Measurements from ENCODE around the gene TENM4.
"Not testable (repeated sequence)": the region's sequence is repeated elsewhere in the genome, so short reads cannot be mapped to it uniquely, and the experiment has no call there.

Gene TENM4

DNA sequence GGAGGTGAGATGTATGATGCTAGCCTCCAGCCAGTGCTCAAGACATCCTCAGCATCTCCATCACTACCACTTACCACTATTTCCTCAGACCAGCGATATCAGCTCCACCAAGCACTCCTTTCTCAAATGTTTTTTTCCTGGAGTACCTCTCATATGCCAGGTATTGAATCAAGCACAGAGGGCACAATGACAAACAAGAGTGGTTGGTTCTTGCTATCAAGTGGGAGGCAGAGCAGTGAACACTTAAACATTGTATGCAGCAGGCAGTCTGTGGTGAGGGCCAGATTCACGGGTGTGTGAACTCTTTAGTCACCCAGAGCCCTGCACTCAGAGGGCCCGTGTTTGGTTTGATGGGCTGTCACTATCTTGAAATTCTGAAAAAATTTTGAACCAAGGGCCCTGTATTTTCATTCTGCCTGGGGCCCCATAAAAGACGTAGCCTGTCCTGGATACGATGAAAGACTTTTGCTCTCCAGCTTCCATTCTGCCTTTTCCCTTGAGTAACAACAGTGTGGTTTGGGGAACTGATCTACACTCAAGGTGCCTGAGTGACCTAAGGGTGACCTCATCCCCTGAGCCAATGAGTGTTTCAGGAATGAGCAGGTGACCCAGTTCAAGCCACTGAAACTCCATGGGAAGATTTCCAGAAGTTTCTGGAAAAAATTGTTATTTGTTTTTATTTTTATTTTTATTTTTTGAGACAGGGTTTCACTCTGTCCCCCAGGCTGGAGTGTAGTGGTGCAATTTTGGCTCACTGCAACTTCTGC lies 517.8 kb downstream of the TENM4 start:
- DNase-seq: no peak

DNA sequence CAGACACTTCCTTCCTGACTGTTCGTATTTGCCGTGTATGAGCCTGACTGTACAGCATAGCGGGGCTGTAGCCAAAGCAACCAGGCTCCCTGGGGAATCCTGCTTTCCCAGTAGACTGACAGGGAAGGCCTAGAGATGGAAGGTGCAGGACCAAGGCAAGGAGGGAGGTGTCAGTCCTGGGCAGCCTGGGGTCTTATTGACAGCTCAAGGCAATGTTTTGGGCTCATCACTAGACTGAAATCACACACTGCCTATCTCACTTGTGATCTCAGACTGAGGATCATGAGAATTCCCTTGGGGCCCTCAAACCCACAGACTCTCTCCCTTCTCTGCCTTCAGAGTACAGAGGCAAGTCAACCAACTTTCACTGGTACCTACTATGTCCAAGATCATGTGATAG lies 519.3 kb downstream of the TENM4 start:
- no peak for DNase-seq

DNA sequence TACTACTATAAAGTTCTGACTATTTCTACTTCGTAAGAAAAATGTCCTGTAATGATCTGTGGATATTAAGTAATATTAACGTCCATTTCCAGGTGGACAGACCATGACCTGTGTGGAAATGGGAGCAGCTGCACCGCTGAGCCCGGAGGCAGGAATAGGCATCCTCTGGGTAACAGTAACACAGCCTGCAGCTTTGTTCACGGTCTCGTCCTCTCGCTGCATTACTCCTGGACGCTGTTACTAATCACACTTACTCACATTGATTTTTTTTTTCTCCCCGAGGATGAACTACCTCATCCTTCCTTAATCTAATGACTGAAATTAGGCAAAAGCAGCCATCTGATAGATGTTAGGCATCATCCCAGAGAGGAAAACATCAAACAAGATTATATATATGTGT lies 520.5 kb downstream of the TENM4 start:
- DNase-seq: no peak

DNA sequence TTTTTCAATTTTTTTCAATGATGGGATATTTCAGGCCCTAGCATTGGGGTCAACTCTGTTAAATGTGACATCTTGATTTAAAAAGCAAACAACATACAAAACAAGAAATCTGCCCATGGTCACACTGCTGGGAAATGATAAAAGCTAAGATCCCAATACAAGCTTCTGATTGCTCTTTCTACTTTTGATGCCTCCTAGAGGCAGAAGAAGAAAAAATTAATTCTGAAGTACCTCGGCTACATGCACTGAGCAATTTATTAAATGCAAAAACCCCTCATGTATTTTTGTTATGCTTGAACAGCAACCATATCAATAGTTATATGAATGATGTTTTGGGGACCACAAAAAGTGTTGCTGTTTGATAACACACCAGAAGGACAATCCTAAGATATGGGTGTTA lies 524.1 kb downstream of the TENM4 start:
- no peak for DNase-seq

DNA sequence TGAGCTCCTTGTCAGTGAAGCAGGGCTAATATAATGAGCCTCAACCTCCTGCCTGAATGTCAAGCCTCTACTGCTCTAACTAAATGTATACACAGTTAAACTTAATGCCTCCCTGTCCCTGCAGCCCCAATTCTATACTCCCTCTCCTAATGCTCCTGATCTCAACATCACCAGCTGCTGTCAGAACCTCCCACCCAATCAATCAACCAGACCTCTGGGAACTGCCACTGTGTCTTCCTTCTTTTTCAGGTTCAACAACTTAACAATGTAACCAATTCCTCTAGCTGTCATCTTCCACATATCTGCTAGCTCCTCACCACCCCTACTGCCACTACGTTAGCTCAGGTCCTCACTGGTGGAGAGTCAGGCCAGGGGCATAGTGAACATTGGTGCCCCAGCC lies 526.3 kb downstream of the TENM4 start:
- DNase-seq: no peak

DNA sequence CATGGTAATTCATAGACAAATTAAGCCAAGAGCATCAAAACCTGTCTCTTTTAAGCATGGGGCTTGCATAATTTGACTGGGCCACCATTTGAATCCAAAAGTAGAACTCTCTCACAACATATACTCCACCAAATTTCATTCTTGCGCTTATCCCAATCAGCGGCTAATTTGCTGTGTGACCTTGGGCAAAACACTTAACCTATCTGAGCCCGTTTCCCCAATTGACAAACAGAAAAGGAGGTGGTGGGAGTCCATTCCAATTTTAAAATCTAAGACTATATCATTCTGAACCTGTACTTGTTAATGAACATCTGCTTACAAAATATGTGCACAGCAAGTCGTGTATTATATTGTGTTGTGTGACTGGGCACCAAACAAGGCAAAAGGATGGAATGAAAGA lies 528.1 kb downstream of the TENM4 start:
- no peak for DNase-seq

DNA sequence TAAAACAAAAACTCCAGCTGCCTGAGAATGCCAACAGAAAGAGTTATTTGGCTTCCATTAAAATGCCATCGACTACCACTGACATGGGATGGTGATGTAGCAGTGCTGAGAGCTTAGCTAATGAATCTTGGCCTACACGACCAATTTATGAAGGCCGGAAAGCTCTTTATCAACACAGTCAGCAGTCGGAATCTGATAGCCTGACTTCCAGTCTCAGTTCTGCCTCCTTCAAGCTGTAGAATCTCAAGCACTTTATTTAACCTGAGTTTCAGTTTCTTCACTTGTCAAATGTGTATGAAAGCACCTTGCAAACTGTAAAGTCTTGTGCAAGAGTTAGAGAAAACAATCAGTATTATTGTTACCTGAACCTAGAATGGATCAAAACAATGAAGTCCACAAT lies 530.5 kb downstream of the TENM4 start:
- DNase-seq: no peak

DNA sequence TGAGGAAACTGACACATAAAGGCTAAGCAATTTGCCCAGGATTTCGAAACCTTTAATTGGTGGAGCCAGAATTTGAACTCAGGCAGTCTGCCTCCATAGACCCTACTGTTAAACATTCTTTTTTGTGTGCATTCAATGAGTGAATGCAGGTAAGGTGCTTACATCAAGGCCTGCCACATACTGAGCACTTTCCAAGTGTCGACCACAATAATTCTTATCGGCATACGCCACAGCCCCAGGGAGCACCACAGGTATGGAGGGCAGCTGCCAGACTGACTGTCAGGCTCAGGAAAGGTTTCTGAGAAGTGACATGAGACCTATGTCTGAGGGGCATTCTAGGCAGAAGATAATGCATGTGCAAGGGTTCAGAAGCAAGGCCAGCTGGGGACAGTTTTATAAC lies 531.4 kb downstream of the TENM4 start:
- no peak for DNase-seq

DNA sequence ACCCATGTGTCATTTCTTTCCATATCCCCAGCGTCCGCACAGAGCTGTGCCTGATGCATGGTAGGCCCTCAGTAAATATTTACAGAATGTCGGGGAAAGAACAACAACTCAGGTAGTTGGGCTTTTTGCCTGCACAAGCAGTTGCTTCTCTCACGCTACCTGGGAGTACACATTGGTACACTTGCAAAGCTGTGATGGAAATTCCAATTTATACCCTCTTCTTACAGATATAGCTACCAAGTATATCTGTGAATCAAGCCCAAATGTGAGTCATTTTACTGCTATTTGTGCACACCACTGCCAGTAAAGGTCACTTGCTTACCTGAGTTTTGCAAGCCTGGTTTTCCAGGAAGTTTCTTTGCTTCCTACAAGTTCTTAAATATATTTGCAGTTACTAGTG lies 533.2 kb downstream of the TENM4 start:
- DNase-seq: no peak

DNA sequence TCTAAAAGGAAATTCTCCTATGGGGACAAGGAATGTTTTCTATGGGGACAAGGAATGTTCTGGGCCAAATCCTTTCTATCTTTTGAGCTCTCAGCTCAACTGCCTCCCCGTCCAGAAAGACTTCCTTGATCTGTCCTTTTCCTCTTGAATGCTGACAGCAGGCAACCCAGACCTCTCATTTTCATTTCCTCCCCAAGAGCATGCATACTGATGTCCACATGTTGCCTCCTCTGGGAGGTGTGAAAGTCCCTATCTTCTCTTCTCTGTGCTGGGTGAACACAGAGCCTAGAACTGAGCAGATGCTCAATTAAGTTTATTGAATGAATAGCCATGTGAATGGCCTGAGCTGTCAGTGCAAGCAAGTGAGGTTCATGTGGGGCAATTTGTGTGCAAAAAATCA lies 534.3 kb downstream of the TENM4 start:
- no peak for DNase-seq

DNA sequence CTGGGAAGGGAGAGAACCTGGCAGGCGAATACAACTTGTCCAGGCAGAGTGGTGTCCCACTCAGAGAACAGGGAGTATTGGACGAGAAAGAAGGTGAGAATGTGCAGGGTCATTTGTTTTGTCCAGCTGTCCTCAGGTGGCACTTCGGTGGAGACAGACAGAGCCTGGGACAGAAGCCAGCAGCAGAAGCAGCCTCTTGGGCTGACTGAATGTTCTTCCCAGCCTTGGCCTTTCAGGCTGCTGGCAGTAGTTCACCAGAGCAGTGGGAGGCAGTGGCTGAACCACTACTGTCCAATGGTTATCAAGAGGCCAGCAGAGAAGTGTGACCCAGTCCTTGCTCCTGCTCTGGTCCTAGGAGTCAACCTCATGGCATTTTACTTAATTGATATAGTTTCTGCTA lies 535.1 kb downstream of the TENM4 start:
- no peak for DNase-seq

DNA sequence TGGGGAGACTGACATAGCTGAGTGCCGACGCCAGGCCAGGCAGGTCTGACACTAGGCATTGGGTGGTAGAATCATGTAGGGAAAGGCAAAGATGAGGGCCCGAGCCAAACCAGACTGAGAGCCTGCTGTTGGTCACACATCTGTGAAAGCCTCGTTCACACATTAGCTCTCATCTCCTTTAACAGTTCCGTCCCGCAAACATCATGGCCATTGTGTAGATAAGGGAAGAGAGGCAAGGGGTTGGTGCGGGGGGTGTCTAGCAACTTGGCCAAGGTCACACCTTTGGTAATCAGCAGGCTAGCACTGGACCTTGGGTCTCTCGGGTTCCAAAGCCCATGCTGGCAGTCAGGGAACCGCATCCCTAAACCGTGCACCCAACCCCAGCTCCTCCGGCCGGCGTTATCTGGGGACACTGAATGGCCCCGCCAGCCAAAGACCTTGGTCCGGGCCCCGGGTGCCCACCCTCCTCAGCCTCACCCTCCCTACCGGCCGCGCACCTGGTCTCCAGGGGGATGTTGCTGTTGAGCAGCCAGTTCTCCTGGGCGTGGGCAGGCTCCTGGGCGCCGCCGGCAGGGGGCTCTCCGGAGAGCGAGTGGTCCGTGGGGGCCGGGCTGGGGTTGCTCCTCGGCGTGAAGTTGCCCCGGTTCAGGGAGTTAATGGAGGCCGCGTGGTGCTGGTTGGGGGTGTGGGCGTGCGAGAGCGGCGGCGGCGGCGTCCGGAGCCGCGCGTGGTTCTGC lies 537.9 kb downstream of the TENM4 start:
- no peak for DNase-seq

DNA sequence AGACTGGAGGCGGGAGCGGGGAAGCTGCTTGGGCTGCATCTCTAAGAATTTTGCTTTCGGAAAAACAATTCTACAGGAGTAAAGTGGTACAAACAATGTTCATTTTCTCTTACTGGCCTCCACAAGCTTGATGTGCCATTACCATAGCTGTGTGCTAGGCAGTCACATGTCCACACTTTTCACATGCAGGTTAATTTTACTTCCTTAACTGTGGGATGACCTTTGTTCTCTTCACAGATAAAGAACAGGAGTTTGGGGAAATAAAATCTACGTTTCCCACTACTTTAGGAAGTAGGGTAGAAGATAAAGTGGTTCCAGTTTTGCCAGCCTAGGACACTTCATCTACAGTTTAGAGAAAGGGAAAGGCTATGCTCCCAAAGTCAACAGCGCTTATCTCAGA lies 539.0 kb downstream of the TENM4 start:
- DNase-seq: no peak

DNA sequence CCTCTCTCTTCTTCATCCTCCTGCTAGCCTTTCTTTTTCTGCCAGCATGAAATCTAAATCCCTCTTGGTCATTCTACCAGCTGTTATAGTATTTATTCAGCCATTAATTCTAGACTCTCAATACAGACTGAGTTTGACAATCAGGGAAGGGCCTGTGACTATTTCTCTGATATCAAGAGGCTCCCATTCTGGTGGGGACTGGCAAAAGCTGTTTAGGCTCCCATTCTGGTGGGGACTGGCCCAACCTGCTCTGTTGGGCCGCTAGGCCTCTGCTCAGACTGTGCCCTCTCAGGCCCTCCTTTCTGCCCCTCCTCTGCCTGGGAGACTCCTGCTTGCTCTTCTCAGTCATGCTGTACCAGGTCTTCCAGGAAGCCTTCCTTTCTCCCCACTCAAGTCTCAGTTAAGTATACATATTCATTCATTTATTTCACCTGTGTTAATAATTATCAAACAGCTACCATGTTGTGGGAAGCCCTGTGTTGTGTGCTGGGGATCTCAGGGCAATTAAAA lies 542.5 kb downstream of the TENM4 start:
- DNase-seq: no peak

DNA sequence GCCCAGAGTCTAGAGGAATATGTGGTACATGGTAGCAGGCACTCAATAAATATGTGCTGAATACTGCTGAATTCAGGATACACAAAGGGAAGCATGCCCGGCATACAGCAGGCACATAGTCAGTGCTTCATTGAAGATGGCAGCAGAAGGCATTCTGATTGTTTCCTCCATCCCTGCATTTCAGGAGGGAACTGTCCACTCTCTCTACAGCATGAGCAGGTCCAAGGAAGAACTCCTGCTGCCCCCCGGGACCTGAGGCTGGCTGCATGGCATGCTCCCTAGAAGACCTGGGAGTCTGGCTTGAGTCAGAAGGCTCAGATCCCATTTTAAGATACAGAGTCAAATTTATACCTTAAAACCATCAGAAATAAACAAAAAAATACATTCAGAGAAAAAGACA lies 546.8 kb downstream of the TENM4 start:
- peak; percentile 5 for DNase-seq

DNA sequence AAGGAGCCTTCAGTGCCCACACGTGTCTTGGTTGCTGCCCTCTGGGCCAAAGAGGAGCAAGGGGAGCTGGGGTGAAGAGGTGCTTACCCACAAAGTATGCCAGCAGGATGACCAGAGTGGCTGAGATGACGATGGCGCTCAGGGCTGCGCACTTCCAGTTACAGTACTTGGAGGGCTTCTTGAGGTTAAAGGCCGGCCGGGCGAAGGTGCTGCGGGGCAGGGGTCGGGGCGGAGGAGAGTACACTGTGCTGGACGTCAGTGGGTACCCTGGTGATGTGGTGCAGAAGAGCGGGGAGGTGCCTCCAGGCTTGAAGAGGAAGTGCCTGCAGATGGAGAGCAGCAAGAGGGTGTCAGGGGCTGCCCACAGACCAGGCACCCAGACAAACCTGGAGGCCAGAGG lies 551.1 kb downstream of the TENM4 start:
- DNase-seq: no peak

DNA sequence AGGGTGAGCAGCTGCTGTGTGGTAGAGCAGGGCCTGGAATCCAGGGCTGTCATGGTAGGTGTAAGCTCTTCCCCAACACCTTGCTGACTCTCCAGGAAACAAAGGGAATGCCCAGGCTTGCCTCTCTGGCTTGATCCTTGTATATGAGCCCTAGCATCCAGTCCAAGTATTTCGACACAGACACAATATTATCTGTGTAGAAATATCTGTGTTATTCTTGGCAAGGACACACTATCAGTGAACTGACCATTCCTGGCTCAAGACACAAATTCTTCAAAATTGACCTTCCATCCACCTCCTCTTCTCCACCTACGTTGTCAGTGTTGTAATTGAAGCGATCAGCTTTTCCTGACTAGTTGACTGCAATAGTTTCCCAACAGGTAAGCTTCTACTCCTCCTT lies 554.2 kb downstream of the TENM4 start:
- DNase-seq: peak; percentile 12

DNA sequence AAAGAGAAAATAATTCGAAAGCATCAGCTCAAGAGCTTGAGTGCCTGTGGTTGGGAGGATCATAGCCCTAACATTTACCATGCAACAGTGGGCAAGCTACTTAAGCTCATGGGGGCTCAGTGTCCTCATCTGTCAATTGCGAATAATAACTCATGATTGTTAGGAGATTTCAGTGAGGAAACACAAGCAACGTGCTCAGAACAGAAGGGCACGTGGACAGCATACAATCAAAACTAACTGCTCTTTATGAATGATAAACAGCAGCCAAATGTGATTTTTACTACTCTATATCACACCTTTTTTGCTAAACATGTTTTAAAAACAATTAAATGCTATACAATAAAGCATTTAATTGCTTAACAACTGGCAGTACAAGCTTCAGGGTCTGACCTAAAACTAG lies 556.1 kb downstream of the TENM4 start:
- DNase-seq: no peak

DNA sequence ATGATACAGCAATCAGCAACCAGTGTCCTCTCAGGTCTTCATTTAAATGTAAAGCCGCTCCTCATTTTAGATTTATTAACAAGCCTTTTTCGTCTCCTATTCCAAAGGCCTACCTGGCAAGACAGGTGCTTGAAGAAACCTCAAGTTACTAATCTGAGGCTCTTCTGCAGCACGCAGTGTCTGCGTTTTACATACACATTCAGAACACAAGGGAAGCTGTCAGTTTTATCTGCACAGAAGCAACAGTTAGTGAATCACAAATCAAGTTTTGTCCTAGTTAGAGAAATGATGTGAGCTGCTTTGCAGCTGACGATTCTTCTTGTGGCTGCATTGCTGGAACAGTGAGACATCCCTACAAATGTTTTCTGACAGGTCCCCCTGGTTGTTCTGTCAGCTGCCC lies 557.3 kb downstream of the TENM4 start:
- no peak for DNase-seq

DNA sequence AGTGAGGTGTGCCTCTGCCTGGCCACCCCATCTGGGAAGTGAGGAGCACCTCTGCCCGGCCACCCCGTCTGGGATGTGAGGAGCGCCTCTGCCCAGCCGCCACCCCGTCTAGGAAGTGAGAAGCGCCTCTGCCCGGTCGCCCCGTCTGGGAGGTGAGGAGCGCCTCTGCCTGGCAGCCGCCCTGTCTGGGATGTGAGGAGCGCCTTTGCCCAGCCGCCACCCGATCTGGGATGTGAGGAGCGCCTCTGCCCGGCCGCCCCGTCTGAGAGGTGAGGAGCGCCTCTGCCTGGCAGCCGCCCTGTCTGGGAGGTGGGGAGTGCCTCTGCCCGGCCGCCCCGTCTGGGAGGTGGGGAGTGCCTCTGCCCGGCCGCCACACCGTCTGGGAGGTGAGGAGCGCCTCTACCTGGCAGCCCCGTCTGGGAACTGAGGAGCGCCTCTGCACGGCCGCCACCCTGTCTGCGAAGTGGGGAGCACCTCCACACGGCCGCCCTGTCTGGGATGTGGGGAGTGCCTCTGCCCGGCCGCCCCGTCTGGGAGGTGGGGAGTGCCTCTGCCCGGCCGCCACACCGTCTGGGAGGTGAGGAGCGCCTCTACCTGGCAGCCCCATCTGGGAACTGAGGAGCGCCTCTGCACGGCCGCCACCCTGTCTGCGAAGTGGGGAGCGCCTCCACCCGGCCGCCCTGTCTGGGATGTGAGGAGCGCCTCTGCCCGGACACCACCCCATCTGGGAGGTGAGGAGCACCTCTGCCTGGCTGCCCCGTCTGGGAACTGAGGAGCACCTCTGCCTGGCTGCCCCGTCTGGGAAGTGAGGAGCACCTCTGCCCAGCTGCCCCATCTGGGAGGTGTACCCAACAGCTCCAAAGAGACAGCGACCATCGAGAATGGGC lies 561.5 kb downstream of the TENM4 start:
- not testable (repeated sequence) for DNase-seq

DNA sequence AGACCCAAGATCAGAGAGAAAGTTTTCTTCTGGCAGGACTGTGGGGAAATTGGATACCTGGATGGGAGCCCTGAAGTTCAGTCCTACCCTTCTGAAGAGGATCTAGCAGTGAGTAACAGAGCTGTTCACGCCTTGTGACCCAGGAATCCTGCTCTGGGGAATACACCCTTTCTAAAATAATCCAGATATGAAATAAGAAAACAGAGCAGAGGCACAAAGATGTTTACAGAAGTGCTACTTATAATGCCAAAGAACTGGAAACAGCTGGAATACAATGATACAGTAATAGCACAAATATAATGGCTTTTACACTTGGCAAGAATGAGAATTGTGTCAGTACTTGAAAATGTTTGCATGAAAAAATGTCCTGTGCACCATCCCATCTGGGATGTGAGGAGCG lies 562.2 kb downstream of the TENM4 start:
- no peak for DNase-seq

DNA sequence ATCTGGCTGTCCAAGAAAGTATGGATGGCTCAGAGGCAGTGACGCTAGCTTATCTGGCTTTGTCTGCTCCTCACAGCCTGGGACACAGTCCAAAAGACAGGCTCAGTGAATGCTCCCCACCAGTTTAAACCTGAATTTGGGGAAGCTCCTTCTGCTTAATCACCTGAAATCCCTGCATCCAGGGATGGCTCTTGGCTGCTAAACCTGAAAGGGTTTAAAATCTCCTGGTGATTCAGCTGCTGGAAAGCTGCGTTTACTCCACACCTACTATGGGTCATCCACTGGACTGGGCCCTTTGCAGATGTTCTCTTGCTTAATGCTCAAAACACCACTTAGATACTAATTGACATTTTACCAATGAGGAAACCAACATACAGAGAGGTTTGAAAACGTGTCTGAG lies 564.2 kb downstream of the TENM4 start:
- no peak for DNase-seq

DNA sequence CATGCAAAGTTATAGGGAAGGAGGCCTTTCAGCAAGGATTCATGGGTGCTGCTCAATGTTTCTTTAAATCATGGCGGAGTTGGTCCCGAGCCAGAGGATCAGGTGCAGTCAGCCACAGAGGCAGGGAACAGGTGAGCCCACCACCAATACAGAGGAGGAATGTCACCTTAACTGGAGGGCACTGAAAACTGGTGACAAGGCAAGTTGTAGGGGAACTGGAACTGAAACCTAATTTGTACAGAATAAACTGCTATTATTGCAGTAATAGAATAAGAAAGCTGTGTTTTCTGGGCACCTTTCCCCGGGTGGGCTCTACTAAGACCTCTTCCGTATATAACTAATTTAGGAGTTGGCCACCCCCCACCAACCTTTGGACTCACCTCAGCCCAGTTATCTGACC lies 570.2 kb downstream of the TENM4 start:
- DNase-seq: no peak

DNA sequence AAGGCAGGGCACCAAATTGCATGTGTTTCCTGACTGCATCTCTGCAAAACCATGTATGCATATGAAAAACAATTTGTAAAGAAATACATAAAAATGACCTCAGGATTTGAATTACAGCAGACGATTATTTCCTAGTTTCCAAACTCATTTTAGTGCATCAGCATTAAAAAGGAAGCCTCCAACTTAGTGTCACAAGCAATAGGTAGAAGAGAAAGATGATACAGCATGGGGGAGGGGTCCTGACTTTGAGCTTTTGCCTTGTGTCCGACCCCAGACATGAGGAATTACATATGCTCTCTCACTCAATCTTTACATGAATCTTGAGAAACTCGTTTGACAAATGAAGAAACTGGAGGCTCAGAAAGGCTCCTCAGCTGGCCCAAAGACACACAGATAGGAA lies 571.5 kb downstream of the TENM4 start:
- no peak for DNase-seq
